Loucy (cell line): Measurements from ENCODE around the gene WLS.

Source experiments
- H2AFZ ChIP-seq: fragments of 200-600 bp; sonication (generic); 2 replicates; pipeline ENCODE4 v1.6.0; 2016; ENCODE audit warnings: antibody characterized with exemption, mild to moderate bottlenecking, low read length, moderate library complexity
- H3F3A ChIP-seq: fragments of 200-600 bp; 2 replicates; pipeline ENCODE4 v1.6.0; 2016; ENCODE audit warnings: antibody characterized with exemption, low read depth, mild to moderate bottlenecking
- H3K27me3 ChIP-seq: fragments of 200-600 bp; sonication (generic); 2 replicates; pipeline ENCODE4 v1.6.1; 2014; ENCODE audit warnings: low read length, mild to moderate bottlenecking; ENCODE audit not compliant: insufficient read depth, poor library complexity, severe bottlenecking
- H3K36me3 ChIP-seq: fragments of 200-600 bp; sonication (generic); 2 replicates; pipeline ENCODE4 v1.6.1; 2016; ENCODE audit warnings: low read length; ENCODE audit not compliant: insufficient read depth
- H3K4me1 ChIP-seq: fragments of 200-600 bp; sonication (generic); 2 replicates; pipeline ENCODE4 v1.5.1; 2014; ENCODE audit warnings: low read length, mild to moderate bottlenecking; ENCODE audit not compliant: insufficient read depth, poor library complexity, severe bottlenecking
- H3K4me2 ChIP-seq: fragments of 200-600 bp; sonication (generic); 2 replicates; pipeline ENCODE4 v1.6.0; 2014; ENCODE audit warnings: antibody characterized with exemption, low read length, low read depth, mild to moderate bottlenecking; ENCODE audit not compliant: poor library complexity, severe bottlenecking
- H3K4me3 ChIP-seq: fragments of 200-600 bp; sonication (generic); 2 replicates; pipeline ENCODE4 v1.5.1; 2014; ENCODE audit warnings: low read length, mild to moderate bottlenecking, mixed read lengths; ENCODE audit not compliant: poor library complexity, severe bottlenecking
- H3K79me2 ChIP-seq: fragments of 200-600 bp; sonication (generic); 2 replicates; pipeline ENCODE4 v1.6.1; 2014; ENCODE audit warnings: low read length; ENCODE audit not compliant: insufficient read depth
- H3K9ac ChIP-seq: fragments of 200-600 bp; sonication (generic); 2 replicates; pipeline ENCODE4 v1.6.0; 2014; ENCODE audit warnings: mild to moderate bottlenecking, low read depth, low read length, moderate library complexity; ENCODE audit not compliant: poor library complexity, severe bottlenecking
- H3K9me2 ChIP-seq: fragments of 200-600 bp; sonication (generic); replicated peaks from 2 replicates; pipeline ENCODE4 v1.6.1; 2016; ENCODE audit warnings: low read depth, low read length, mixed read lengths
- H3K9me3 ChIP-seq: fragments of 200-600 bp; sonication (generic); 2 replicates; pipeline ENCODE4 v1.6.1; 2014; ENCODE audit warnings: mild to moderate bottlenecking, antibody characterized with exemption, low read length, low read depth; ENCODE audit not compliant: insufficient read depth
- H4K20me1 ChIP-seq: fragments of 200-600 bp; sonication (generic); 2 replicates; pipeline ENCODE4 v1.6.0; 2014; ENCODE audit warnings: antibody characterized with exemption, low read length, mild to moderate bottlenecking; ENCODE audit not compliant: insufficient read depth, poor library complexity, severe bottlenecking
- CTCF ChIP-seq: fragments of 200-600 bp; sonication (generic); conservative IDR thresholded peaks from 2 replicates; pipeline ENCODE4 v1.5.1; 2014; ENCODE audit warnings: mild to moderate bottlenecking, antibody characterized with exemption, low read length
- EZH2phosphoT487 ChIP-seq: fragments of 200-600 bp; IDR thresholded peaks from 2 replicates; pipeline ENCODE4 v1.6.1; 2018; ENCODE audit warnings: antibody characterized with exemption, mild to moderate bottlenecking, moderate library complexity, borderline replicate concordance

Gene WLS

GRCh38 chr1:68121536-68121935 is 110.8 kb downstream of the WLS start:
- Histone ChIP-seq H3K79me2 (no peaks in the 10 kb centered on the region), H3K9me3 (no peaks in the 10 kb centered on the region), H3K4me1 (peaks cover 5% of the 10 kb centered on the region), H3F3A (no peaks in the 10 kb centered on the region), H4K20me1 (no peaks in the 10 kb centered on the region), H3K27me3 (no peaks in the 10 kb centered on the region), H3K9ac (no peak overlapping the region), H3K4me2 (no peak overlapping the region), H2AFZ (no peak overlapping the region), H3K36me3 (no peaks in the 10 kb centered on the region), H3K9me2 (no peaks in the 10 kb centered on the region), H3K4me3 (no peak overlapping the region)
- no peak for TF ChIP-seq EZH2phosphoT487
- TF ChIP-seq CTCF: no peak

GRCh38 chr1:68120136-68120791 is 112.1 kb downstream of the WLS start:
- no peaks in the 10 kb centered on the region for H4K20me1 ChIP-seq
- no peak overlapping the region for H2AFZ ChIP-seq
- H3K9me3 ChIP-seq: no peaks in the 10 kb centered on the region
- no peaks in the 10 kb centered on the region for H3K9me2 ChIP-seq
- no peaks in the 10 kb centered on the region for H3K27me3 ChIP-seq
- H3K4me3 ChIP-seq: no peak overlapping the region
- no peaks in the 10 kb centered on the region for H3K36me3 ChIP-seq
- no peaks in the 10 kb centered on the region for H3K79me2 ChIP-seq
- TF ChIP-seq EZH2phosphoT487 (no peak), CTCF (peak; percentile 83)
- no peak overlapping the region for H3K4me2 ChIP-seq
- H3K4me1 ChIP-seq: peaks cover 5% of the 10 kb centered on the region
- no peak overlapping the region for H3K9ac ChIP-seq
- H3F3A ChIP-seq: no peaks in the 10 kb centered on the region

GRCh38 chr1:68119445-68119844 is 112.9 kb downstream of the WLS start:
- 0 out of 2 replicates have a peak overlapping the region, but pooled peaks have one; percentile 13 for H2AFZ ChIP-seq
- no peak for TF ChIP-seq CTCF
- no peak for TF ChIP-seq EZH2phosphoT487
- no peaks in the 10 kb centered on the region for H3F3A ChIP-seq
- no peaks in the 10 kb centered on the region for H4K20me1 ChIP-seq
- no peaks in the 10 kb centered on the region for H3K36me3 ChIP-seq
- no peaks in the 10 kb centered on the region for H3K9me3 ChIP-seq
- no peaks in the 10 kb centered on the region for H3K27me3 ChIP-seq
- H3K4me1 ChIP-seq: peaks cover 5% of the 10 kb centered on the region
- no peak overlapping the region for H3K4me2 ChIP-seq
- H3K79me2 ChIP-seq: no peaks in the 10 kb centered on the region
- no peaks in the 10 kb centered on the region for H3K9me2 ChIP-seq
- no peak overlapping the region for H3K4me3 ChIP-seq
- H3K9ac ChIP-seq: no peak overlapping the region
